ENCODE results near the gene SYT12.
"Not testable (repeated sequence)": the region's sequence is repeated elsewhere in the genome, so short reads cannot be mapped to it uniquely, and the experiment has no call there.

Gene SYT12

GRCh38 chr11:67022961-67023956 is at the start of gene SYT12:
SYT12 (plus strand) TSS chr11:67023134; CDS start chr11:67030145, 7,011 bp downstream.
- no peak for DNase-seq (ENCODE audit: low read depth in 3 of 3)

GRCh38 chr11:66973956-66974580 is 48.9 kb upstream of the SYT12 start:
- DNase-seq (ENCODE audit: low read depth in 3 of 3) = no peak

GRCh38 chr11:66974724-66975404 is 48.1 kb upstream of the SYT12 start, which contains the start of gene C11orf86:
C11orf86 (plus strand) TSS chr11:66975304; CDS start chr11:66975363, 59 bp downstream.
- no peak for DNase-seq (ENCODE audit: low read depth in 3 of 3)

- no peak for DNase-seq (ENCODE audit: low read depth in 3 of 3)
Observed at GRCh38 chr11:66975405-66976027, 47.4 kb upstream of the SYT12 start.

GRCh38 chr11:66976028-66976467 is 46.9 kb upstream of the SYT12 start:
- peak in 1 of 3 experiments; percentile 8 for DNase-seq (ENCODE audit: low read depth in 3 of 3)

GRCh38 chr11:66976925-66977324 is 46.0 kb upstream of the SYT12 start:
- no peak for DNase-seq (ENCODE audit: low read depth in 3 of 3)

- no peak for DNase-seq (ENCODE audit: low read depth in 3 of 3)
Observed at GRCh38 chr11:66978229-66978628, 44.7 kb upstream of the SYT12 start.

GRCh38 chr11:66978717-66979116 is 44.2 kb upstream of the SYT12 start:
- no peak for DNase-seq (ENCODE audit: low read depth in 3 of 3)

GRCh38 chr11:66979336-66979980 is 43.5 kb upstream of the SYT12 start:
- DNase-seq (ENCODE audit: low read depth in 3 of 3) = no peak

DNA sequence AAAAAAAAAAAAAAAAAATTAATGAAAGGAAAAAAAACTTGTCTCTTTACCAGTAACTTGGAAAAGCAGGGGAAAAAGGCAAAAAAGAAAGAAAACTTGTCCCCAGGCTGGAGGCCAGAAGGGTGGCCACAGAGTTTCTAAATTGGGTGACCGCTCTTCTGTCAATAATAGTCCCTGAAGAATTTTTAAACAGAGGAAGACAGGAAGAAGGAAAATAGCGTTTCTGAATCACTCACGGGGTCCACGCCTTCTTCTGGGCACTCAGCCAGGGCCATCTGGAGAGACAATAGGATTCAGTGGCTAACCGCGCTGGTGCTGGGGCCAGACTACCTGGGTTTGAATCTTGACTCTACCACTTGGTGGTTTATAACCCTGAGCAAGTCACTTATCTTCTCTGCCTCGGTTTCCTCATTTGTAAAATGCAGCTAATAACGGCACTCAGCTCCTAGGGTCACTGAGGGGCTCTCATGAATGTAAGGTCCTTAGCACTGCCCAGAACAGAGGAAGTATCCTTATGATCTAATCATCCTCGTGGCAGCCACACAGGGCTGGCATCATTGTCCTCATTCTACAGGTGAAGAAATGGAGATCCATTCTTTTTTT is 40.9 kb upstream of the SYT12 start:
- DNase-seq (ENCODE audit: low read depth in 3 of 3) = no peak

DNA sequence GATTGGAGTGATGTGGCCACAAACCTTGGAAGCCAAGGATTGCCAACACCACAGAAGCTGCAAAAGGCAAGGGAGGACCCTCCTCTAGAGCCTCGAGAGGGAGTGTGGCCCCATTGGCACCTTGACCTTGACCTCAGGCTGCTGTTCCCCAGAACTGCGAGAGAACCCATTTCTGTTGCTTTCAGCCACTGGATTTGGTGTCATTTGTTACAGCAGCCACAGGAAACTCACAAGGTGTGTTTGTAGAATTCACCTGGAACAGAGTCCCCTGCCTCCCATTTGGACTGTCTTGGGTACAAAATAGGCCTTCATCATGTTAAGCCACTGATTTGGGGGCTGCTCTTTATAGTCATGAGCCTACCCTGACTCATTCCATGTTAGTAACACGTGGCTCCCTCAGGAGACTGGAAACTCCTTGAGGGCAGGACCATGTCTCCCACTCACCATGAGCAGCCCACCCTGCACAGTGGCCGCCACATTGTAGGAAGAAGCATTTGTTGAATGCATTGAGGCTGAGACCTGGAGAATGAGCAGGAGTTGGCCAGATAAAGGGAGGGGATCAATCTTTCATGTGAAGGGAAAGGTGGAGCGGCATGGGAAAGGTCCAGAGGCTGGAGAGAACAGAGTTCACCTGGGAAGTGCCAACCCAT is 39.5 kb upstream of the SYT12 start:
- DNase-seq (ENCODE audit: low read depth in 3 of 3) = no peak

DNA sequence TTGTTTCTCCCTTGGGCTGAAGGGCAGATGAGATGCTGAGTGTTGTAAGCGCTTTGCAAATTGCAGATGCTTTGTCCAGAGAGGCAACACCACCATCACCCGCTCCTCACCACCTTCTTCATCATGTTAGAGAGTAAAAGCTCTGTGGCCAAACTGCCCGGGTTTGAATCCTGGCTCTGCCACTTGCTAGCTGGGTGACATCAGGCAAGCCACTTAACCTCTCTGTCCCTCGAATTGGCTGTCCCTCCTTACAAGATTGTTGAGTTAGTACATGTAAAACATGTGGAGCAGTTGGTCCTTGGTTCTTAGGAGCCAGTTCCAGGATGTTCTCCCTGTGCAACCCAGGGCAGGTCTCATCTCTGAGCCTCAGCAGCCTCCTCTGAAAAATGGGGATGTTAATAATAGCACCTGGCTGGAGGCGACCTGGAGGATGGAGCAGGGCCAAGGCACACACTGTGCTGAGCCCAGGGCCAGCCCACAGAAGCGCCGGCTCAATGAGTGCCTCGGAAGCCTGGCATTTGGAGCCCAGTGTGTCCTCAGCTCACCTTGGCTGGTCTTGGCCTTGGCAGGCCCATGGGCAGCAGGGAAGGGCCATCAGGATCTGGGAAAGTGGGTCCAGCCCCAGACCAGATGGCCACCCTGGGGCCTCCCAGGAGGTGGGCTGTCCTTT is 37.3 kb upstream of the SYT12 start:
- no peak for DNase-seq (ENCODE audit: low read depth in 3 of 3)

GRCh38 chr11:66986178-66986545 is 36.8 kb upstream of the SYT12 start:
- no peak for DNase-seq (ENCODE audit: low read depth in 3 of 3)

DNA sequence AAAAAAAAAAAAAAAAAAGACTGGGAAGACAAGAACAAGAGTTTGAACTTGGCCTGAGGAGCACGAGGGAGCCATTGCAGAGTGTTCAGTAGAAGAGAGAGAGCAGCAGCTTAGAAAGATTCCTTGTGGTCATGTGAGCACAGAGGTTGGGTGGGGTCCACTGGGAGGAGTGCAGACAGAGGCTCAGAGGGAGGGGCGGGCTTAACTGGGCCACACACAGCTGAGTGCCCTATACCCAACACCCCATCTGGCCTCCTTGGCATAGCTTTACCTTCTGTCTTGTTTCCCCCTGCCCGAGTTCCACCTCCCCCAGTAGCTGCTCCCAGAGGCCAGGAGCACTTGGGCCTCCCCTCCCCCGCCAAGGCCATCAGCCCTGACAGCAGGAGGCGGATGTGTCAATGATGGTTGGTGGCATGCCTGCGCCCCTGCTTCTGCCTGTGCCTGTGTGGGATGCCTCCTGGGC is 35.7 kb upstream of the SYT12 start:
- no peak for DNase-seq (ENCODE audit: low read depth in 3 of 3)

DNA sequence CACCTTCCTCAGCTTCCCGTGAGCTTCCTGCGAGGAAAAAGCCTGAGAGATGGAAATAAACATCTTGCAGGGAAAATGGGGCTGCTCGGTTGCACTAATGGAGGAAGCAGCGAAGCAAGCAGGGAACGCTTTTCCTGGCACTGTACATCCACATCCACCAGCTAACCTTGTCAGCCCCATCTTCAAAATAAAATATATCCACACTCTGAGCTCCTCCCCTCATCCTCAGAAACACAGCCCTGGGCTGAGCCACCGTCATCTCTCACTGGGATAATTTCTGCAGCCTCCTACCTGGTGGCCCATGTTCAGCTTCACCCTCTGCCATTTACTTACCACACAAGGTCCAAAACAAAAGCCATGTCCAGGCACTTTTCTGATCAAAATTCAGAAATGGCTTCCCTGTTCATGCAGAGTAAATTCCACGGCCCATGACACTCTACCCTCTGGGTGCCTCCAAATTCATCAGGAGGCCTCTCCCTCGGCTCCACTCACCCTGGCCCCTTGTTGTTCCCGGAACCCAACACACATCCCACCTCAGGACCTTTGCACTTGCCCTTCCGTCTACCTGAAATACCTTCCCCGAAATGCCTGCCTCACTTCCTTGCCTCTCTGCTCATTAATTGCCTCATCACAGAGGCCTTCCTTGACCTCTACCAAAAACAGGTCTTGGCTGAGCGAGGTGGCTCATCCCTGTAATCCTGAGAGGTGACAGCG is 34.9 kb upstream of the SYT12 start:
- DNase-seq (ENCODE audit: low read depth in 3 of 3) = no peak

- not testable (repeated sequence) for DNase-seq (ENCODE audit: low read depth in 3 of 3)
Observed at GRCh38 chr11:66988741-66989140, 34.2 kb upstream of the SYT12 start.

DNA sequence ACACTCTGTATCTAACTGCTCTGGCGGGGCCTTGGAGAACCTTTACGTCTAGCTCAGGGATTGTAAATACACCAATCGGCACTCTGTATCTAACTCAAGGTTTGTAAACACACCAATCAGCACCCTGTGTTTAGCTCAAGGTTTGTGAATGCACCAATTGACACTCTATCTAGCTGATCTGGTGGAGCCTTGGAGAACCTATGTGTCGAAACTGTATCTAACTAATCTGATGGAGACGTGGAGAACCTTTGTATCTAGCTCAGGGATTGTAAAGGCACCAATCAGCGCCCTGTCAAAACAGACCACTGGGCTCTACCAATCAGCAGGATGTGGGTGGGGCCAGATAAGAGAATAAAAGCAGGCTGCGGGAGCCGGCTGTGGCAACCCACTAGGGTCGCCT is 33.6 kb upstream of the SYT12 start:
- not testable (repeated sequence) for DNase-seq (ENCODE audit: low read depth in 3 of 3)

DNA sequence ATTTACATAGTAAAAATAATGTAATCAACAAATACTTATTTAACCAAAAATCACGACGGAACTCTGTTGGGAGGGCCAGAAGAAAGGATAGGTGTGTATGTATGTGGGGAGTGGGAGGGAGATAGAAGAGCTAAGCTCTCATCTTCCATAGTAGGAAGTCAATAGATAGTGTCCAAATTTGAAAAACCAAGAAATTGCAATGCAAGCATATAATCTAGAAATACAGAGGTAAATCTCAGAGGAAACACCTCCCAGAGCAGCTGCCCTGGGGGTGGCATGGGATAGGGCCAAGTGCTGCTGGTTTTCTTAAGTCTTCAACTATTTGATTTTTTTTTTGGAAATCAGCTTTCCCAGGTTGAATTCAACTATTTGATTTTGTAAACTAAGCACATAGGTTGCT is 30.9 kb upstream of the SYT12 start:
- no peak for DNase-seq (ENCODE audit: low read depth in 3 of 3)

Measured in stimulated activated CD4-positive, alpha-beta T cell treated with anti-CD3 and anti-CD28 coated beads, TNF-alpha, amount 100 ng/mL, for 4 hours (primary cell).